ENCODE data around the gene MMP25.
"Not testable (repeated sequence)": the region's sequence is repeated elsewhere in the genome, so short reads cannot be mapped to it uniquely, and the experiment has no call there.

MMP25 gene

GRCh38 chr16:3056336-3057180, 10.2 kb downstream of the MMP25 start:
- DNase-seq, result no peak

GRCh38 chr16:3057181-3058138, 11.1 kb downstream of the MMP25 start:
- DNase-seq, result no peak

- DNase-seq, result peak; percentile 49
Observed at GRCh38 chr16:3058139-3059030, 12.0 kb downstream of the MMP25 start.

- peak; percentile 76 for DNase-seq
Observed at GRCh38 chr16:3059041-3059722, 12.8 kb downstream of the MMP25 start.

- DNase-seq, result no peak
Observed at GRCh38 chr16:3059723-3060242, 13.4 kb downstream of the MMP25 start.

- DNase-seq, result no peak
Observed at GRCh38 chr16:3060339-3061127, 14.2 kb downstream of the MMP25 start.

- no peak for DNase-seq
Observed at GRCh38 chr16:3062553-3062952, 16.2 kb downstream of the MMP25 start.

GRCh38 chr16:3063625-3064386, 17.4 kb downstream of the MMP25 start:
- no peak for DNase-seq

- DNase-seq, result peak; percentile 73
Observed at GRCh38 chr16:3065069-3065741, 18.8 kb downstream of the MMP25 start, which contains the start of gene IL32. Gene IL32, plus strand, starts transcription at chr16:3065640. Its CDS starts 172 bp downstream, at chr16:3065812.

- peak; percentile 37 for DNase-seq
Observed at GRCh38 chr16:3065742-3066439, 19.5 kb downstream of the MMP25 start.

- DNase-seq, result no peak
Observed at GRCh38 chr16:3066440-3066748, 20.0 kb downstream of the MMP25 start.

- no peak for DNase-seq
Observed at GRCh38 chr16:3068487-3068886, 22.1 kb downstream of the MMP25 start.

GRCh38 chr16:3069146-3069545, 22.8 kb downstream of the MMP25 start:
- not testable (repeated sequence) for DNase-seq

GRCh38 chr16:3070608-3071111, 24.3 kb downstream of the MMP25 start:
- no peak for DNase-seq

GRCh38 chr16:3071655-3072054, 25.3 kb downstream of the MMP25 start:
- DNase-seq, result no peak

GRCh38 chr16:3072148-3072547, 25.8 kb downstream of the MMP25 start:
- not testable (repeated sequence) for DNase-seq

GRCh38 chr16:3072576-3073263, 26.4 kb downstream of the MMP25 start:
- DNase-seq, result not testable (repeated sequence)

GRCh38 chr16:3073448-3073847, 27.1 kb downstream of the MMP25 start:
- DNase-seq, result no peak

All from stimulated activated naive CD4-positive, alpha-beta T cell treated with Interleukin-2 at 50 U/mL for 16 hours (primary cell).